ENCODE measurements around the gene SLAIN2.

SLAIN2 gene

DNA sequence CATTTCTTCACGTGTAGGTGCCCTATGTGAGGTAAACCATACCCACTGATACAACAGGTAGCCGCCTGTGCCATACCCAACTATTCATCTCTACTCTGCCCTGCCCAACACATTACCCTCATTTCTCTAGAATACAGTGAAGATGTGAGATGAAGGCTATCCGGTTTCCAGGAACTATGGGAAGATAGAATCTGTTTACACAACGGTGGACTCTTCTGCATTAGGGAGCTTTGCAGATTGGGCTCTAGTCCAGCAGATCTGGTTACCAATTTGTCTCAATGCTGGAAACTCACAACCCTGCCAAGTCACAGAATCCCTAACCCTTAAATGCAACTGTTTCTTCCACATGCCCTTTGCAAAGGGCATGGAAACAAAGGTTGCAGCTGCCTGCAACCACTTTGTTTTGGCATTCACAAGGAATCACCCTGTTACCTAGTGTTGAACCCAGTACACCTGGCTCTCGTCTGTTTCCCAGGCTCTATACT, 6.4 kb upstream of the SLAIN2 start:
- no peak for DNase-seq (ENCODE audit: low read depth)

- DNase-seq (ENCODE audit: low read depth), result no peak
These were observed 5.0 kb upstream of the SLAIN2 start for GRCh38 chr4:48336146-48336870.

- DNase-seq (ENCODE audit: low read depth), result no peak
These were observed 3.6 kb upstream of the SLAIN2 start for GRCh38 chr4:48337731-48338130.

GRCh38 chr4:48339642-48340041, 1.7 kb upstream of the SLAIN2 start:
- no peak for DNase-seq (ENCODE audit: low read depth)

DNA sequence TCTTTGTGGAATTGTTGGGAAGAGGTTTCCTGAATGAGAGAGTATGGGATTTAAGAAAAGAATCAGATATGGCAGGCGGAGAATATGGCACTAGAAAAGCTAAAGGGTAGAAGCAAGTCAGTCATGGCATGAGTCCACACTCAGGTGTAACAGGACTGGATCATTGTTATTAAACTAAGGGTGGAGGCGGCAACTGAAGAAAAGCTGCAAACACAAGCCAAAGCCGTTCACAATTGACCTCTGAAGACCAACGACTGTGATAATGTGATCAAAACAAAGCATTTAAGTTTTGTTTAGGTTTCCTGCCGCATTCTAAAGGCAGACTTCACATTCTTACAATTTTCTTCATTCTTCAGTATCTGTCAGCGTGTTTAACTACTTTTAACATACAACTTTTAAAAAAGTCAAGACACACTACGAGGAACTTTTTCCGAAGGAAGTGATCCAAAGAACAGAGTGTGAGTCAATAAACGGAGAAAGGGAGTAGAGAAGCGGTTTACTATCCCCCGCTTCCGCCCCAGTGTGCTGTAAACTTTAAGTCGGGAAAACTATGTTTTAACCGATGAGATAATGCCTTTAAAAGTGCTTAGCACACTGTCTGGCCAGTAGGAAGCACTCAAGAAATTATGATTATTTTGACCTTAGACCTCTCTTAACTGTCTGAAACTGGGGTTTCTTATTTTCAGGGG, 909 bp upstream of the SLAIN2 start:
- DNase-seq (ENCODE audit: low read depth), result no peak

- DNase-seq (ENCODE audit: low read depth), result no peak
These were observed 662 bp downstream of the SLAIN2 start for GRCh38 chr4:48341776-48342605.

GRCh38 chr4:48342606-48342880, 1.2 kb downstream of the SLAIN2 start:
- DNase-seq (ENCODE audit: low read depth), result no peak

DNA sequence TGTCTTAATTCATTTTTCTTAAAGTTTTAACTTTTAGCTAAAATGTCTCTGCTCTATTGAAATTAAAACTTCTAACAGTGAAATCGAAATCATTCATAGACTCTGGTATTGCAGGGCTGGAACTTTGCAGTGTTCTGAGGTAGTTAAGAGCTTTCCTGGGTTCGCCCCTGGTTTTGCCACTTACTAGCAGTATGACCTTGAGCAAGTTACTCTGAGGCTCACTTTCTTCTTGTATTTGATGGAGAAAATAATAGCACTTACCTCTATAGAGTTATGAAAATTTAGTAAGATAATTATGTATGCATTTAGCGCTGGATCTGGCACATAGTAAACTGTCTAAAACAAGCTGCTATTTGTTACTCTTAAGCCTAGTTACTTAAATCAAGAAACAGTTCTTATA, 1.7 kb downstream of the SLAIN2 start:
- no peak for DNase-seq (ENCODE audit: low read depth)

- no peak for DNase-seq (ENCODE audit: low read depth)
These were observed 2.2 kb downstream of the SLAIN2 start for GRCh38 chr4:48343551-48343950.

DNA sequence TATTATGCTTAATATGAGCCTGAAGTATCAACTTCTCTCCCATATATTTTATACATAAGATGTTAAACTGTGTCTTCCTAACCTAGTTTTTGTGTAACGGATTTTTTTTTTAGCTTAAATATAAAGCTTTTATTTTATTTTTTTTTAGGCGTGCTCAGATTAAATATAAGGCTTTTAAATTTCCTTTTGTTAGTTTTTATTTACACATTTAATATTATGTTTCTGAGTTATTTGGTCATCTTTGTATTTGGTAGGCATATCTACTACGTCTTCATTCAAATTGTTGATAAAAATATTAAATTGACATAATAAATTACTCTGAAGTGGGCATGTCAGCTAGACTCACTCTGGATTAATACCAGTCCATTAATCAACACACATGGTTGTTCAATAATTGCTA, 4.2 kb downstream of the SLAIN2 start:
- no peak for DNase-seq (ENCODE audit: low read depth)

DNA sequence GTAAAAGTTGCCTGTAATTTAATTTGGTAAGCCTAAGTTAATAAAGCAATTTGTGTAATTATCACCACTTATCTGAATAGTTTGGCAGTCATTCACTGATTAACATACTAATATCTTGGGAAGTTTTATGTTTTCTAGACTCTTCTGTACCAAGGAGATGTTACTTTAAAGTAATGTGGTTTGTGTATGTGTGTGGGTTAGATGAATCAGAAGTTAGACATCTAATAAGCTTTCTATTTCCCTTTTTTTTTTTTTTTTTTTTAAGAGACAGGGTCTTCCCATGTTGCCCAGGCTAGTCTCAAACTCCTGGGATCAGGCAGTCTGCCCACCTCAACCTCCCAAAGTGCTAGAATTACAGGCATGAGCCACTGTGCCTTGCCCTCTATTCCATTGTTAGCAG, 5.3 kb downstream of the SLAIN2 start:
- no peak for DNase-seq (ENCODE audit: low read depth)

DNA sequence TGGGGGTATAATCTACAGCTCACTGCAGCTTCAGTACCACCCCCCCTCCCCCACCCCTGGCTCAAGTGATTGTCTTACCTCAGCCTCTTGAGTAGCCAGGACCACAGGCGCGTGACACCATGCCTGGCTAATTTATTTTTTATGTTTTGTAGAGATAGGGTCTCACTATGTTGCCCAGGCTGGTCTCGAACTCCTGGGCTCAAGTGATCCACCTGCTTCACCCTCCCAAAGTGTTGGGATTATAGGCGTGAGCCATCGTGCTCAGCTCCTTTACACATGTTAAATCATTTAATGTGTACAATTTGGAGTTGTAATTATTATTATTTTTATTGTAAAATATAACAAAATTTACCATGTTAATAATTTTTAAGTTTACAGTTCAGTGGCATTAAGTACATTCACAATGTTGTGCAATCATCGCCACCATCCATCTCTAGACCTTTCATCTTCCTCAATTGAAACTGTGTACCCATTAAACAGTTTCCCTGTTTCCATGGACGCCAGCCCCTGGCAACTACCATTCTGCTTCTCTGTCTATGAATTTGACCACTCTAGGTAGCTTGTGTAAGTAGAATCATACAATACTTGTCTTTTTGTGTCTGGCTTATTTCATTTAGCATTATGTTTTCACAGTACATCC, 6.1 kb downstream of the SLAIN2 start:
- no peak for DNase-seq (ENCODE audit: low read depth)

DNA sequence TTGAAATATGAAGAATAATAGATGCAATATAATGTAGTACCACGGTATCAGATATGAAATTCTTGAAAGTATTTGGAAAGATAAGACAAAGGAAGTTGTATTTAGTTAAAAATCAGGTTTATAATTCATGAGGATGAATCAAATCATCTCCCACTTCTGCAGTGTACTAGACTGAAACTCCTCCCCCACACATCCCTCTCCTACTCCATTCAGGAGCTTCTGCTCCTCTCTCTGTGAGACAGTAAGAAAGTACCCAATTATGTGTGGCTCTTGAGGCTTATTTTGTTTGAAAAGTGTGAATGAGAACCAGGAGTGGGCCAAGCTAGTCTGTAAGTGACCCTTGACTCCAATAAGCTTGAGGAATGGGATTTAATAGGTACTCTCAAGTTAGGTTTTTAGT, 9.5 kb downstream of the SLAIN2 start:
- no peak for DNase-seq (ENCODE audit: low read depth)

- DNase-seq (ENCODE audit: low read depth), result no peak
These were observed 11.5 kb downstream of the SLAIN2 start for GRCh38 chr4:48352793-48353192.

DNA sequence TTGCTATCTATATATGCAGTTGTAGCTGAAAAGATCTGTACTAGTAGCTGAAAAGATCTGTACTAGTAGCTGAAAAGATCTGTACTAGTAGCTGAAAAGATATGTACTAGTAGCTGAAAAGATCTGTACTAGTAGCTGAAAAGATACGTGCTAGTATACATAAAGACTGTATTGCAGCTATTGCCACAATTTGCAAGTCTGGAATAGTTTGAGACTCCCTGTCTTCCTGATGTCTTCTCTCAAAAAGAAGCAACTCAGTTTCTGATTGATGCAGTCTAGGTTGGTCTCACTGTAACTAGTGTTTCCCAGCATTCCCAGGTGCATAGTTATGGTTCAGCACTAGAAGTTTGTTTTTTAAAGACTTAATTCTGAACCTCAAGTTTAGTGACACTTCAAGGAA, 15.0 kb downstream of the SLAIN2 start:
- no peak for DNase-seq (ENCODE audit: low read depth)

DNA sequence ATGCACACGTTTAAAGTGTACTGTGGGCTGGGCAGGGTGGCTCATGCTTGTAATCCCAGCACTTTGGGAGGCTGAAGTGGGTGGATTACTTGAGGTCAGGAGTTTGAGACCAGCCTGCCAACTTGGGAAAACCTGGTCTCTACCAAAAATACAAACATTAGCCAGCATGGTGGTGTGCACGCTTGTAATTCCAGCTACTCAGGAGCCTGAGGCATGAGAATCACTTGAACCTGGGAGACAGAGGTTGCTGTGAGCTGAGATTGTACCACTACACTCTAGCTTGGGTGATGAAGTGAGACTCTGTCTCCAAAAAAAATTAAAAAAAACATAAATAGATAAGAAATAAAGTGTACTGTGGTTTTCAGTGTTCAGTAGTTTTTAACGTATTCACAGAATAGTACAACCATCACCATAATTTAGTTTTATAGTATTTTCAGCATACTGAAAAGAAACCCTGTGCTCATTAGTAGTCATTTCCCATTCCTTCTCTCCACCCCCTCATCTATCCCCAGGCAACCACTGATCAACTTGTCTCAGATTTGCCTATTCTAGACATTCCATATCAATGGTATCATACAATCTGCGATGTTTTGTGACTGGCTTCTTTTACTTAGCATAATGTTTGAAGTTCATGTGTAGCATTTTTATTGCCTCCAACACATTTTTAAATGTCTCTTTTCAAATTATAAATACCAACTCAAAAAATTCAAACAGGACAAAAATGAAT, 19.1 kb downstream of the SLAIN2 start:
- DNase-seq (ENCODE audit: low read depth), result no peak

GRCh38 chr4:48361012-48361400, 19.7 kb downstream of the SLAIN2 start:
- DNase-seq (ENCODE audit: low read depth), result no peak

DNA sequence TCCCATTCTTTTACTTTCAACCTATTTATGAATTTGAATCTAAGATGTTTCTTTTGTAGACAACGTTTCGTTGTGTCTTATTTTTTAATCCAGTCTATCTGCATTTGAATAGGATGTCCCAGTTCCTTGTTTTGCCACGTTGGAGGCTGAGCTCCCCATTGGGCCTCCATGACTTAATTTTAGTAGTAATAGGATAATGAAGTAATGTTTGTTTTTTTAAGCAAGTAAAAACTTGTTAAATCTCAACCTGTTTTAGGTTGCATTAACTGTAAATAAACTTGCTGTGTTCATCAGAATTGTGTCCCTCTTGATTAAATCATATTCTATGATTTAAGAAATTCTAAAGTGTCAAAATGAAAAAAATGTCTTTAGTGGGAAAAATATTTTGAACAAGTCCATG, 25.3 kb downstream of the SLAIN2 start:
- no peak for DNase-seq (ENCODE audit: low read depth)

GRCh38 chr4:48367016-48367415, 25.7 kb downstream of the SLAIN2 start:
- DNase-seq (ENCODE audit: low read depth), result no peak

DNA sequence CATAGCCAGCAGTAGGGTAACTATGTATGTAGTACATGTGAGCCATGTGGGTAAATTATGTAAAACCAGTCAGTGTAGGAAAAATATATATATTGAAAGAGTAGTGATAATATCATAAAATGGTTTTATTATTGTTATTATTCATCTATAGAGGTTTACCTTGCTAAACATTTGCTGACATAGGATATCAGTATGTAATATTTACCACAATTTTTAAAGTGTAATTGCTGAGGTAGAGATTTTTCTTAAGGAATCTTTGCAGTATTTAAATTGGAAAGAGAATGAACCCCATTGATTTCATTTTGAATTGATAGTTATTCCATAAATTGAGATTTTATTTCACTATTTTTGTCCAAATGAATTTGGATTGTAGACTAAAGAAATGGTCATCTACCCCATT, 27.1 kb downstream of the SLAIN2 start:
- DNase-seq (ENCODE audit: low read depth), result no peak

DNA sequence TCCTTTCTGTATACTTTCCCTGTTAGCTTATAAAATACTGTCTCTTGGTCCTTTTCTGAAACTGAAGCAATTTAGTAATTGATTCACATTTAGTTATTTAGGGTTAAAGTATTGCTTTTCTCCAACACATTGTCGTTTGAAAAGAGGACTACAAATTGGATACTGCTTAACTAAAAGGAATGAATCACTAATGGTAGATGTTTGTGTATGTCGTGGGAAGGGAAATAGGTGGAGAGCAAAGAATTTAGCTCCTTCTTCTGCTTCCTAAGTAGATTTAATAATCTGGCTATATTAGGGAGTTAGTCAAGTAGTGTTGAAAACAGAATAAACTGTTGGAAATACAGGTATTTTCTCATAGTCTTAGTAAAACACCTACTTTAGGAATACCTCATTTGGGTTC, 27.9 kb downstream of the SLAIN2 start:
- no peak for DNase-seq (ENCODE audit: low read depth)

GRCh38 chr4:48369771-48370170, 28.4 kb downstream of the SLAIN2 start:
- no peak for DNase-seq (ENCODE audit: low read depth)

All from stimulated activated CD8-positive, alpha-beta memory T cell treated with anti-CD3 and anti-CD28 coated beads, Interleukin-7, amount 100 ng/mL, for 24 hours (primary cell).